Measurements from ENCODE around the gene MSTN.
"Not testable (repeated sequence)": the region's sequence is repeated elsewhere in the genome, so short reads cannot be mapped to it uniquely, and the experiment has no call there.

- not testable (repeated sequence) for TF ChIP-seq POLR2A, POLR2AphosphoS5 (IDR thresholded peaks at IDR 0.05; ENCODE audit: low read depth, low read length)
Measured at GRCh38 chr2:190034417-190034816, 28.1 kb downstream of the MSTN start.
